PC-3 (cell line): Measurements from ENCODE around the gene CNOT8. TPM values are rescaled to one million over a fixed set of nuclear protein-coding genes. Genes with fewer than 3 reads are reported as not detected.

ENCODE experiments used
- microRNA-seq: library from miRNA; unstranded; fragments of <30 nt; microRNA quantifications from one replicate; pipeline ENCODE4 v1.1.0, GENCODE V29; 2020; ENCODE audit not compliant: unreplicated experiment
- total RNA-seq: library from RNA; depleted of rRNA; stranded (reverse); fragments of >200 nt; gene quantifications from 2 replicates; pipeline ENCODE4 v1.2.3, GENCODE V29; 2014; rRNA removed

CNOT8 gene
- total RNA-seq, 1 experiment from 2014 or later: 26.2 TPM

Small RNA genes lying within 50 kb of the gene (microRNA-seq; reads per million reads assigned to microRNA genes)
- gene MIR378H: not detected

Other genes starting within 250 kb of the CNOT8 start
- 63.9 and 123 TPM in 2 replicates for gene LARP1, start 103.2 kb upstream of the CNOT8 start, total RNA-seq
- not detected in 2 replicates for gene FAXDC2, start 8.0 kb upstream of the CNOT8 start, total RNA-seq
- gene GEMIN5, start 79.6 kb downstream of the CNOT8 start, total RNA-seq: 19.8 and 28.2 TPM in 2 replicates
- gene MRPL22, start 82.4 kb downstream of the CNOT8 start, total RNA-seq: 22.3 and 27.2 TPM in 2 replicates
- not detected in 2 replicates for gene KIF4B, start 155.1 kb downstream of the CNOT8 start, total RNA-seq